Fibroblast of skin of scalp (primary cell): Measurements from ENCODE around the gene PSMB4. TPM values are rescaled to one million over a fixed set of nuclear protein-coding genes. Genes with fewer than 3 reads are reported as not detected.
"Not testable (repeated sequence)": the region's sequence is repeated elsewhere in the genome, so short reads cannot be mapped to it uniquely, and the experiment has no call there.

Experiments
- DNase-seq: peaks from one replicate; pipeline ENCODE4 v3.0.0-alpha.2; 2013
- polyA plus RNA-seq, 2 experiments: library from polyadenylated mRNA; unstranded; fragments of 120-200 nt; gene quantifications; one replicate each; pipeline ENCODE4 v1.2.1, GENCODE V29; 2013; ENCODE audit not compliant: insufficient read length in 2 of 2

The PSMB4 gene
- polyA plus RNA-seq (2013, experiment 1 of 2; ENCODE audit: insufficient read length), result 284 TPM
- 281 TPM for polyA plus RNA-seq (2013, experiment 2 of 2; ENCODE audit: insufficient read length)

DNA sequence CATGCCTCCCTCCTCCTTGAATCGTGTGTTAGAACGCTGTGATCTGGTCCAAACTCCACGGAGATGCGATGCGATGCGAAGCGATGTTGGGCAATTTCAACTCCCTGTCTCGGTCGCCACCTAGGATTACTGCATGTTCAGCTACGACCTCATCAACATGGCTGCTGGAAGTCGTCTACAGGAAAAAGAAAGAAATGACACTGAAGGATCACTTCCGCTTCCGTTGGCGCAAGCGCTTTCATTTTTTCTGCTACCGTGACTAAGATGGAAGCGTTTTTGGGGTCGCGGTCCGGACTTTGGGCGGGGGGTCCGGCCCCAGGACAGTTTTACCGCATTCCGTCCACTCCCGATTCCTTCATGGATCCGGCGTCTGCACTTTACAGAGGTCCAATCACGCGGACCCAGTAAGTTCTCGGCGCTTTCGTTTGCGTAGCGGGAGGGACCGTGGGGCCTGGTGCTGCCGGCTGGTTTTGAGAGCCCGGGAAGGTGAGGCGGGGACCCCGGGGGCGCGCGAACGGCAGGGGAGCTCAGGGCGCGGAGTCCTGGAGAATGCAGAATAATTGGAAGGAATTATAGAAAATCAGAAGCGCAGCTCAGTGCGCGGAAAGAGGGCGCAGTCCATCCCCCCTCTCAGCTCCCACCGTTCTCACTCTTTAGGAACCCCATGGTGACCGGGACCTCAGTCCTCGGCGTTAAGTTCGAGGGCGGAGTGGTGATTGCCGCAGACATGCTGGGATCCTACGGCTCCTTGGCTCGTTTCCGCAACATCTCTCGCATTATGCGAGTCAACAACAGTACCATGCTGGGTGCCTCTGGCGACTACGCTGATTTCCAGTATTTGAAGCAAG is at the start of gene PSMB4:
Gene PSMB4 (plus strand): TSS at position 250 of the 848 bp plus-strand sequence. CDS start 15 bp downstream, at position 265.
- peak; percentile 94 for DNase-seq

DNA sequence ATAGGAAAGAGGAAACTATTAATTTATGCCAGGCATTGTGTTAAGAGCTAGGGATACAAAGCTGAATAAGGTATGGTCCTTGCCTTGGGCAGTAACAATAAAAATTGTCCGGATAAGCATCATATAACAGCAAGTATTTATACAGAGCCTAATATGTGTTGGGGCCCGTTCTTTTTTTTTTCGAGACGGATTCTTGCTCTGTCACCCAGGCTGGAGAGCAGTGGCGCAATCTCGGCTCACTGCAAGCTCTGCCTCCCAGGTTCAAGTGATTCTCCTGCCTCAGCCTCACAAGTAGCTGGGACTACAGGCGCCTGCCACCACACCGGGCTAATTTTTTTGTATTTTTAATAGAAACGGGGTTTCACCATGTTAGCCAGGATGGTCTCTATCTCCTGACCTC is 49.0 kb upstream of the PSMB4 start:
- not testable (repeated sequence) for DNase-seq

GRCh38 chr1:151352021-151352718 is 47.2 kb upstream of the PSMB4 start:
- peak; percentile 32 for DNase-seq

- peak; percentile 12 for DNase-seq
Observed at GRCh38 chr1:151356696-151357095, 42.7 kb upstream of the PSMB4 start.

DNA sequence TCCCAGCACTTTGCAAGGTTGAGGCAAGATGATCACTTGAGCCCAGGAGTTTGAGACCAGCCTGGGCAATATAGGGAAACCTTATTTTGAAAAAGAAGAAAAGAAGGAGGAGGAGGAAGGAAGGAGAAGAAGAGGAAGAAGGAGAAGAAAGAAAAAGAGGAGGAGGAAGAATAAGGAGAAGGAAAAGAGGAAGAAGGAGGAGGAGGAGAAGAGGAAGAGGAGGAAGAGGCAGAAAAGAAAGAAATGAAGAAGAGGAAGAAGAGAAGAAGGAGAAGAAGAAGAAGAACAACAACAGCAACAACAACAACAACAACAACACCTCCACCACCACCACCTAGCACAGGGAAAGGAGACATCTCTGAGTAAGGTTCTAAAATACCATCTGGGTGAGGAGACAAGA is 37.5 kb upstream of the PSMB4 start:
- DNase-seq, result no peak

- no peak for DNase-seq
Observed at GRCh38 chr1:151362308-151363155, 36.8 kb upstream of the PSMB4 start.

- no peak for DNase-seq
Observed at GRCh38 chr1:151364996-151365395, 34.4 kb upstream of the PSMB4 start.

DNA sequence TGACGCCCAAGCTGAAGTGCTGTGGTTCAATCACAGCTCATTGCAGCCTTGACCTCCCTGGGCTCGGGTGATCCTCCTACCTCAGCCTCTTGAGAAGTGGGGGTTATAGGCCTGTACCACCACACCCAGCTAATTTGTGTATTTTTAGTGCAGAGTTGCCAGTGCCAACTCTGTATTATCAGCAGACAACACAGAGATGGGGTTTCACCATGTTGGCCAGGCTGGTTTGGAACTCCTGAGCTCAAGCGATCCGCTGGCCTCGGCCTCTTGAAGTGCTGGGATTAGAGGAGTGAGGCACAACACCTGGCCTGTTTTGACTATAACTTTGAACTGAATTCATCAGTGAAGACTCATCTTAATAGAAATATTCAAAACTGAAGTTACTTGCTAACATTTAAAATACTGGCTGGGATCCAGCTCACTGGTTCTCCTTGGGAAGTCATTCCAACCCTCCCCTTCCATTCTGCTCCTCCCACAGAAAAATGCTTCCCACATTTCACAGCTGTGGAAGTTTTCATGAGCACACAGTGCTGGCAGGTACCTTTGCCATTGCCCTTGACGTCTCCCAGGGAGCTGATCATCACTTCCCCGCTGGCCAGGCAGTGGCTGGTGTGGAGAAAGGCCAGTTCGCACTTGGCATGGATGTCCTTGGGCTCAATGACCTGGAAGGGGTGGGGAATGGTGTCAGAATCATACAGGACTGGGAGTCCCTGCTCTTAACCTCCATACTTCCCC is 31.5 kb upstream of the PSMB4 start:
- no peak for DNase-seq

GRCh38 chr1:151368393-151369301 is 30.7 kb upstream of the PSMB4 start:
- DNase-seq, result no peak

DNA sequence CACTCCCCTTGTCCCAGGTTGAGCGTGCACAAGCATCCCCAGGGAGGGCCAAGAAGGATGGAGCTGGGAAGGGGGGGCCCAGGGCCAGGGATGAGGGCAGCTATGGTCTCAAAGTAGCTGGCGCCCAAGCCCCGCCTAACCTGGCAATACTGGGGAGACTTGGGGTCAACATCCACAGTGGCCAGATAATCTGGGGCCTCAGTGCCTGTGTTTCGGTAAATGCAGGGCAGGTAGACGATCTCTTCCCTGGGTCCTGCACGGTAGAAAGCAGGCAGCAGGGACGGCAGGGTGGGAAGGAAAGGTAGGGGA is 30.1 kb upstream of the PSMB4 start:
- no peak for DNase-seq

GRCh38 chr1:151369621-151370048 is 29.7 kb upstream of the PSMB4 start:
- DNase-seq, result no peak

DNA sequence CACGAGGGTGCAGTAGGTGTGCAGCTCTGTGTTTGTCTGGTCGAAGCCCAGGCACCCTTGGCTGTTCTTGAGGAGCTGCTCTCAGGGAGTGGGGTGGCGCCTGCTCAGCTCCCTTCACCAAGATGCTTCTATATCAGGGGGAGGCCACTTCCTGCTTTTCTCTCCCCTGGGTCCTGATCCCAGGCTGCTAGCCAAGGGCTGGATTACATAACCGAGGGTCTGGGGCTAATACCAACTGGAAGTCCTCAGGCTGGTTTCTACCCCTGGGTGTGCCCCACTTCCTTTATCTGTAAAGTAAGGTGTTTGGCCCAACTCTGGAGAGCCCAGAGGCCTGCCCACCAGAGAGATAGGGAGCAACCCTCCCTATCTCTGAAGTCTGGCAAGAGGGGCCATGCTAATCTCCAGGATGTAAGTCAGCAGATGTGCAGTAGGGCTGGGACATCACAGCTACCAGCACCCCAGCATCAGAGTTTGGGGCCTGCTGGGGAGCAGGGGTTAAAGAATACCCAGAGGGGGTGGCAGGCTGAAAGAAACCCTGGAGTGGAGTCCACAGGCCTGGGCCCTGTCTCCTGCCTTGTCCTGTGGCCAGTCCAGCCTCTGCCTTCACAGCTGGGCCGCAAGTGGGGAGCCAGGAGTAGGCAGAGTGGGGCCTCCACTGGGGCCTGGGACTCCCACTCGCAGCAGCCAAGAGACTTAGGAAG is 29.0 kb upstream of the PSMB4 start:
- DNase-seq, result no peak

- peak; percentile 57 for DNase-seq
Observed at GRCh38 chr1:151371370-151372057, 27.9 kb upstream of the PSMB4 start.

DNA sequence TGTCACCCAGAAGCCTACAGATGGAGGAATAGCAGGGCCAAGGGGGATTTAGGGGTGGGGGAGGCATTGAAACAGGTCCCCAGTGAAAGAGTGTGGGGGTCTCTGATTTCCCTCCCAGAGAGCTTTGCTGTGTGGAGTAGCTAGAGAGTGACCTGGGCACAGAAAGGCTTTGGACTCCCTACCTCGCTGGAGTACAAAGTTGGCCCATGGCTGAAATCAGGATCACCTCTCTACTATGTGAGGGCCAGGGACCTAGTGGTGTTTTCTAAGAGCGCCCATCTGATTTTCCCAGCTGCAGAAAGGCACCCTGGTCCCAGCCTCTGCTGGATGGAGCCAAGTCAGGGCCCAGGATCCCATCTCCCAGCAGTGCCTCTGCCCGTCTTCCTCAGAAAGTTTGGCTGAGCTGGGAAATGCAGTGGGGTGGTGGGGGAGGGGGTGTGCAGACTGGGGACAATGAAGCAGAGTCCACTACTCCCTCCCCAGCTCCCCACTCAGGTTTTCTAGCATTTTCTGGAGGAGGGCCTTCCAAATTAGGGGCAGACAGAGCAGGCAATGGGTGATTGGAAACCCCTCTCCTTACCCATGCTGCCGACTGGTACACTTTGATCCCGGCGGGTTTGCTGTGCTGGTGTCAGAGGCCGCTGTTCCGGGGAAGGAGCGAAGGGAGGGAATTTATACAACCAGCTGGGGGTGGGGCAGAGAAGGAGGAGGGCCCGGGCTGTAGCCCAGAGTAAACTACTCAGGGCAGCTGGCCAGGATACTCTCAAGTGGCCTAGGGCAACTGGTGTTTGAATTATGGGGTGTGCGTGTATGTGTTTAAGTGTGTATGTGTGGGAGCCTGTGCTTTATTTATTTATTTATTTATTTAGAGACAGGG is 27.1 kb upstream of the PSMB4 start, which contains the start of gene SELENBP1:
Gene SELENBP1 (minus strand): TSS at position 648 of the 877 bp plus-strand sequence. CDS start 64 bp downstream, at position 584.
- DNase-seq, result peak; percentile 75

DNA sequence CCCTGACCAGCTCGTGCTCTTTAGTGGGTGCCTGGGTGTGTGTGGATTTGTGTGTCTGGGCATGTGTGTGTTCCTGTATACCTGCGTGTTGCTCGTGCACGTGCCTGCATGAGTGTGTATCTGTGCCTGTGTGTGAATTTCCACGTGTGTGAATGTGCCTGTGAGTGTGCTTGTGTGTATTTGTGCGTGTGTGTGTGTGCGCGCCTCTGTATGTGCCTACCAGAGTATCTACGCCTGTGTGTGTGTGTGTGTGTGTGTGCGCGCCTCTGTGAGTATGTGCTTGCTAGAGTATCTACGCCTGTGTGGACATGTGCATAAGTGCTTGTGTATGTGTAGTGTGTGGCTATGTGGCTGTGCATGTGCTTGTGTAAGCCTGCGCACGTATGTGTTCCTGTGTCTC is 26.2 kb upstream of the PSMB4 start:
- no peak for DNase-seq

DNA sequence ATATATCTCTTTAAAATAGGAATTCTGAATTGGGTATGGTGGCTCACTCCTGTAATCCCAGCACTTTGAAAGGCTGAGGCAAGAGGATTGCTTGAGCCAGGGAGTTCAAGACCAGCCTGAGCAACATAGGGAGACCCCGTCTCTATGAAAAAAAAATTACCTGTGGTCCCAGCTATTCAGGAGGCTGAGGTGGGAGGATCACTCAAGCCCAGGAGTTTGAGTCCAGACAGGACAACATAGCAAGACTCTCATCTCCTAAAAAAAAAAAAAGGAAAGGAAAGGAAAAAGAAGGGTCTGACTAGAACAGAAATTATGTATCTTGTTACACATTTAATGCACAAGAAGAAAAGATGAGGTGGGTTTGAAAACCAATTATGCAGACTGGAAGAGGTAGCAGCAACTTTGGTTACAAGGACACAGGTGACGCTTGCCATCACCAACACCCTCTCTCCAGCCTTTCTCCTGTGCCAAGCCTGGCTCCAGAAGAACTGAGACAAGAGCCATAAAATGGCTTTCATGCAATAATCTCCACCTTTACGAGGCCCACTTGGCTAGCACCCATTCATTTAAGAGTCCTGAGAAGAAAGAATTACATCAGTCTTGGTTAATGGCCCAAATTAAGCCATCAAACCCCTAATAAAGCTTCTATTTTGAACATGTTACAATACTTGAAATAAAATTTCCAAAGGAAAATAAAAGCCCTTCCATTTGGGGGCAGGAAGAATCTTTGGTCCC is 22.1 kb upstream of the PSMB4 start:
- DNase-seq, result no peak

DNA sequence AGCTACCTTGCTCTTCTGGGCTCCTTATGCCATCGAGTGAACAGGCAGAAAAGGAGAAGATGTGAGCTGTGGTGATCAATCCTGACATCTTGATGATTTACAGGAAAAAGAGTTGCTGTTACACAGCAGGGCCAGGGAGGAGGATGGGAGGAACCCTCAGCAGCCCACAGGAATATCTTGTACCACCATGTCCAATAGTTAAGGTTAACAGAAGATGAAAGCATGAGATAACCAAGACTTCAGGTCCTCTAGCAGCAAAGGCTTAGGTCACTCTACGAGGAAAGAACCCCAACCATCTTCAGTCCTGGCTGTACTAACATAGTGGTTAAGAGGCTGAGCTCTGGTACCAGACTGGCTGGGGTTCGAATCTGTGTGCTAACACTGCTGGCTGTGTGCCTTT is 14.8 kb upstream of the PSMB4 start:
- no peak for DNase-seq

- no peak for DNase-seq
Observed at GRCh38 chr1:151386002-151386401, 13.4 kb upstream of the PSMB4 start.
